ENCODE measurements around the gene SEC11A.
"Not testable (repeated sequence)": the region's sequence is repeated elsewhere in the genome, so short reads cannot be mapped to it uniquely, and the experiment has no call there.

Gene SEC11A

DNA sequence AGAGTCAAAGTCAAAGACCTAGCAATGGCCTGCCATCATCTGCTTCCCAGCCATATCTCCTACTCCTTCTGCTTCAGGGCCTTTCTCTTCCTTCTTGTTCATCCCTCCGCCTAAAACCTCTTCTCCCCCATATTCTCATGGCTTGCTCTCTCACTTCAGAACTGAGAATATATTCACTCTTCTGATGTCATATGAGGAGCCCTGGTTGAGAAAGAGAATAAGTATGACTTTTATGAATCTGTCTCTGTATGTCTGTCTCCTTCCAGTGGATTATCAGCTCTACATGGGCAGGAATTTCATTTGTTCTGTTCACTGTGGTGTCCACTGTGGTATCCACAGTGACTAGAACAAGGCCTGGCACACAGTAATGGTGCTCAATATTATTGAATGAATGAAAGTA is 44.3 kb upstream of the SEC11A start:
- Histone ChIP-seq H3K4me1 (ENCODE audit: low read length) (peaks cover 28% of the 10 kb centered on the region), H4K20me1 (ENCODE audit: insufficient read depth, low read length) (peaks cover 46% of the 10 kb centered on the region)

DNA sequence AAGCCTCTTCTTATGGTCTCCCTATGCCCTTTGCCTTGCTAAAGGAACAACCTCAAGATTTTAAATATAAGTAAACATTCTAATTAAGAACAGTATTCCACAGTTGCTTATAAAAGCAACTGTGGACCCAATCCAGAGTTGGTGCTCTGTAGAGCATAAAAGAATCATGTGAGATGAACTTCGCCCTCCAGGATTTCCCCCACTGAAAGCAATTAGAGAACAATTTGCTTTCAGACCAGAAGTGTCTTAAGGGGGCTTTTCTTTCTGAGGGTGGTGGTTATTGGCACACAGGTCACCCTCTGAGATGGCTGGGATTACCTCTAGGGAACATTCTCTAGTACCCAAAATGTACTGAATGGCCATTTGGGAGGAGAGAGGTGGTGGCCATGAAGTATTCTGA is 43.1 kb upstream of the SEC11A start:
- Histone ChIP-seq H3K9me3 (replicated peaks; ENCODE audit: insufficient read depth, low read length) (no peaks in the 10 kb centered on the region), H3K27me3 (replicated peaks; ENCODE audit: insufficient read depth, low read length) (no peaks in the 10 kb centered on the region), H2AFZ (ENCODE audit: low read length) (no peak overlapping the region), H3K4me1 (ENCODE audit: low read length) (peaks cover 28% of the 10 kb centered on the region), H3K9ac (ENCODE audit: low read length) (no peak overlapping the region), H3K27ac (ENCODE audit: low read length) (no peak overlapping the region), H3K9me2 (replicated peaks; ENCODE audit: insufficient read depth, low read length) (no peaks in the 10 kb centered on the region), H3K4me2 (ENCODE audit: low read depth, low read length) (no peak overlapping the region), H3K36me3 (replicated peaks; ENCODE audit: insufficient read depth, low read length) (no peaks in the 10 kb centered on the region), H3F3A (ENCODE audit: insufficient read depth, low read length) (peaks cover 13% of the 10 kb centered on the region), H3K79me2 (ENCODE audit: low read length) (peaks cover 100% of the 10 kb centered on the region), H4K20me1 (ENCODE audit: insufficient read depth, low read length) (peaks cover 48% of the 10 kb centered on the region), H3K4me3 (ENCODE audit: low read length) (no peak overlapping the region)
- TF ChIP-seq, protein P1, sequence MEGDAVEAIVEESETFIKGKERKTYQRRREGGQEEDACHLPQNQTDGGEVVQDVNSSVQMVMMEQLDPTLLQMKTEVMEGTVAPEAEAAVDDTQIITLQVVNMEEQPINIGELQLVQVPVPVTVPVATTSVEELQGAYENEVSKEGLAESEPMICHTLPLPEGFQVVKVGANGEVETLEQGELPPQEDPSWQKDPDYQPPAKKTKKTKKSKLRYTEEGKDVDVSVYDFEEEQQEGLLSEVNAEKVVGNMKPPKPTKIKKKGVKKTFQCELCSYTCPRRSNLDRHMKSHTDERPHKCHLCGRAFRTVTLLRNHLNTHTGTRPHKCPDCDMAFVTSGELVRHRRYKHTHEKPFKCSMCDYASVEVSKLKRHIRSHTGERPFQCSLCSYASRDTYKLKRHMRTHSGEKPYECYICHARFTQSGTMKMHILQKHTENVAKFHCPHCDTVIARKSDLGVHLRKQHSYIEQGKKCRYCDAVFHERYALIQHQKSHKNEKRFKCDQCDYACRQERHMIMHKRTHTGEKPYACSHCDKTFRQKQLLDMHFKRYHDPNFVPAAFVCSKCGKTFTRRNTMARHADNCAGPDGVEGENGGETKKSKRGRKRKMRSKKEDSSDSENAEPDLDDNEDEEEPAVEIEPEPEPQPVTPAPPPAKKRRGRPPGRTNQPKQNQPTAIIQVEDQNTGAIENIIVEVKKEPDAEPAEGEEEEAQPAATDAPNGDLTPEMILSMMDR (IDR thresholded peaks at IDR 0.05; ENCODE audit: low read length): no peak
- no peak for TF ChIP-seq EZH2phosphoT487 (IDR thresholded peaks at IDR 0.05; ENCODE audit: low read length)
- TF ChIP-seq EZH2 (optimal IDR thresholded peaks at IDR 0.05; ENCODE audit: low read depth, low read length): no peak
- no peak for DNase-seq

More for the DNA sequence above, 44.3 kb upstream of the SEC11A start:
- H3K9ac ChIP-seq (ENCODE audit: low read length): no peak overlapping the region
- no peaks in the 10 kb centered on the region for H3K27me3 ChIP-seq (replicated peaks; ENCODE audit: insufficient read depth, low read length)
- no peaks in the 10 kb centered on the region for H3K9me2 ChIP-seq (replicated peaks; ENCODE audit: insufficient read depth, low read length)
- peaks cover 13% of the 10 kb centered on the region for H3F3A ChIP-seq (ENCODE audit: insufficient read depth, low read length)
- peaks cover 100% of the 10 kb centered on the region for H3K79me2 ChIP-seq (ENCODE audit: low read length)
- TF ChIP-seq, protein P1 (IDR thresholded peaks at IDR 0.05; ENCODE audit: low read length): no peak
- TF ChIP-seq EZH2phosphoT487 (IDR thresholded peaks at IDR 0.05; ENCODE audit: low read length) (no peak), EZH2 (optimal IDR thresholded peaks at IDR 0.05; ENCODE audit: low read depth, low read length) (no peak)
- no peak for DNase-seq
- no peaks in the 10 kb centered on the region for H3K9me3 ChIP-seq (replicated peaks; ENCODE audit: insufficient read depth, low read length)
- no peak overlapping the region for H3K27ac ChIP-seq (ENCODE audit: low read length)
- no peak overlapping the region for H3K4me3 ChIP-seq (ENCODE audit: low read length)
- H3K36me3 ChIP-seq (replicated peaks; ENCODE audit: insufficient read depth, low read length): no peaks in the 10 kb centered on the region
- peak overlapping the region; percentile 12; the same call in 1 of the 2 replicates for H3K4me2 ChIP-seq (ENCODE audit: low read depth, low read length)
- H2AFZ ChIP-seq (ENCODE audit: low read length): no peak overlapping the region

DNA sequence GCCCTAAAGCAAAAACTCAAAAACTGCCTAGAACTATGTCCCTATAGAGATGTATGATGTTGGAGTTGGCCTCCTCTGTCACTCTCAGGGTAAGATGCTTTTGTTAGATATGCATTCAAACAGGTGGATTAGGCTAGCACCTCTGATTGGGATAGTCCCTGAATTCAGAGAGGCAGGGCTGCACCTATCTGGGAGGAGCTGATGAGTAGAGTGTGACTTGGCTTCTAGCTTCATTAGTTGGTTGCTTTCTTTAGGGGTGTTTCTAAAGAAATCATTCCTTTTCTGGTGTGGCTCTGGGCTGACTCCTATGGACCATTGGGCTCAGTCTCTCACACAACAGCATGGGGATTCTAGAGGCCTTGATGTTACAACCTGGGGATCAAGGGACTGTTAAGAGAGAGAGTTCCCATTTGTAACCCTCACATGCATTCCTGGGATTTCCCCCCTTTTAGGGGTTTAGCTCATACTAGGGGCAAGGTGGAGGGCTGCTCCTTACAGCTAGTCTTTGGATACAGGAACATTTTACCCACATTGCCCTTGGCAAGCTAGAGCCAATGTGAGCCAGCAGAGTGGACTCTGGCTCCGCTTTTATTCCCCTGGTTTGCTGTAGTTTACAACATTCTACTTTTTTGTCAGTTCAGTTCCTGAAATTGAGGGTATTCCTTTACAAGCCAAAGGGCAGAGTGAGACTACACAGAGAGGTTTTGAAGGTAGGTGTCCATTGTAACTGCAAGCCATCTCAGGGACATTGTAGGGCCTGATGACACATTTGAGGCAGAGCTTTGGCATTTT is 40.0 kb upstream of the SEC11A start:
- Histone ChIP-seq H3F3A (ENCODE audit: insufficient read depth, low read length) (peaks cover 9% of the 10 kb centered on the region; the same call in 1 of the 2 replicates), H3K9me3 (replicated peaks; ENCODE audit: insufficient read depth, low read length) (no peaks in the 10 kb centered on the region), H3K4me3 (ENCODE audit: low read length) (no peak overlapping the region), H3K4me1 (ENCODE audit: low read length) (peaks cover 19% of the 10 kb centered on the region), H3K9me2 (replicated peaks; ENCODE audit: insufficient read depth, low read length) (no peaks in the 10 kb centered on the region), H3K4me2 (ENCODE audit: low read depth, low read length) (no peak overlapping the region), H2AFZ (ENCODE audit: low read length) (no peak overlapping the region), H4K20me1 (ENCODE audit: insufficient read depth, low read length) (peaks cover 45% of the 10 kb centered on the region), H3K27ac (ENCODE audit: low read length) (no peak overlapping the region), H3K27me3 (replicated peaks; ENCODE audit: insufficient read depth, low read length) (no peaks in the 10 kb centered on the region), H3K36me3 (replicated peaks; ENCODE audit: insufficient read depth, low read length) (no peaks in the 10 kb centered on the region; the same call in 1 of the 2 replicates), H3K9ac (ENCODE audit: low read length) (no peak overlapping the region), H3K79me2 (ENCODE audit: low read length) (peaks cover 100% of the 10 kb centered on the region)
- DNase-seq: no peak
- TF ChIP-seq EZH2 (optimal IDR thresholded peaks at IDR 0.05; ENCODE audit: low read depth, low read length) (no peak), EZH2phosphoT487 (IDR thresholded peaks at IDR 0.05; ENCODE audit: low read length) (no peak)
- TF ChIP-seq, protein P1 (IDR thresholded peaks at IDR 0.05; ENCODE audit: low read length): no peak

DNA sequence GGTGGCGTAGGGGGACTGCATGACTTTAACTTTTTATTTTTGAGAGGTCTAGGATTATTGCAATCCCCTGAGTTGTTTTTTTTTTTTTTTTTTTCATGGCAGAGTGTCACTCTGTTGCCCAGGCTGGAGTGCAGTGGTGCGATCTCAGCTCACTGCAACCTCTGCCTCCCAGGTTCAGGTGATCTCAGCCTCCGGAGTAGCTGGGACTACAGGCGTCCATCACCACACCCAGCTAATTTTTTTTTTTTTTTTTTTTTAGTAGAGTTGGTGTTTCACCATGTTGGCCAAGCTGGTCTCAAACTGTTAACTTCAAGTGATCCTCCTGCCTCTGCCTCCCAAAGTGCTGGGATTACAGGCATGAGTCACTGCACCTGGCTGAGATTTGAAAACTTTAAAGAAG is 39.0 kb upstream of the SEC11A start:
- H3K4me3 ChIP-seq (ENCODE audit: low read length); DNase-seq; H2AFZ ChIP-seq (ENCODE audit: low read length); H3K36me3 ChIP-seq (replicated peaks; ENCODE audit: insufficient read depth, low read length); H3K27ac ChIP-seq (ENCODE audit: low read length); H3F3A ChIP-seq (ENCODE audit: insufficient read depth, low read length); H3K9me2 ChIP-seq (replicated peaks; ENCODE audit: insufficient read depth, low read length); H3K27me3 ChIP-seq (replicated peaks; ENCODE audit: insufficient read depth, low read length); H3K4me2 ChIP-seq (ENCODE audit: low read depth, low read length); H3K9ac ChIP-seq (ENCODE audit: low read length); H3K9me3 ChIP-seq (replicated peaks; ENCODE audit: insufficient read depth, low read length): not testable (repeated sequence)
- Histone ChIP-seq H4K20me1 (ENCODE audit: insufficient read depth, low read length) (peaks cover 36% of the 10 kb centered on the region), H3K79me2 (ENCODE audit: low read length) (peaks cover 100% of the 10 kb centered on the region), H3K4me1 (ENCODE audit: low read length) (peaks cover 15% of the 10 kb centered on the region; the same call in 1 of the 2 replicates)

Measured in MM.1S (cell line).